BLaER1 (cell line): ENCODE data around the gene OTOS.

ENCODE experiments used
- H3K27ac ChIP-seq: shearing (Covaris generic); formaldehyde crosslinking; 2 replicates; pipeline ENCODE4 v1.8.1; 2022
- H3K27me3 ChIP-seq: shearing (Covaris generic); formaldehyde crosslinking; 2 replicates; pipeline ENCODE4 v1.8.1; 2022
- H3K36me3 ChIP-seq: shearing (Covaris generic); formaldehyde crosslinking; 2 replicates; pipeline ENCODE4 v1.8.1; 2022
- H3K4me1 ChIP-seq: shearing (Covaris generic); formaldehyde crosslinking; 2 replicates; pipeline ENCODE4 v1.8.1; 2022
- H3K4me2 ChIP-seq: shearing (Covaris generic); formaldehyde crosslinking; 2 replicates; pipeline ENCODE4 v1.8.1; 2022
- H3K4me3 ChIP-seq: shearing (Covaris generic); formaldehyde crosslinking; 2 replicates; pipeline ENCODE4 v1.8.1; 2022
- H3K9ac ChIP-seq: shearing (Covaris generic); formaldehyde crosslinking; 2 replicates; pipeline ENCODE4 v1.8.1; 2022
- H3K9me3 ChIP-seq: shearing (Covaris generic); formaldehyde crosslinking; 2 replicates; pipeline ENCODE4 v1.8.1; 2022
- H4K20me1 ChIP-seq: shearing (Covaris generic); formaldehyde crosslinking; 2 replicates; pipeline ENCODE4 v1.8.1; 2022
- Cebpa-rat ChIP-seq: shearing (Covaris generic); IDR thresholded peaks from 2 replicates; pipeline ENCODE4 v1.8.1; 2022

Gene OTOS

GRCh38 chr2:240155048-240155744, 14.7 kb upstream of the OTOS start:
- Histone ChIP-seq H3K27me3 (no peaks in the 10 kb centered on the region), H3K4me1 (no peaks in the 10 kb centered on the region), H3K36me3 (no peaks in the 10 kb centered on the region), H3K9ac (no peak overlapping the region), H4K20me1 (no peaks in the 10 kb centered on the region), H3K9me3 (no peaks in the 10 kb centered on the region), H3K4me3 (no peak overlapping the region), H3K27ac (no peak overlapping the region), H3K4me2 (no peak overlapping the region)
- TF ChIP-seq Cebpa-rat: no peak

- no peaks in the 10 kb centered on the region for H3K36me3 ChIP-seq
- no peak for TF ChIP-seq Cebpa-rat
- no peaks in the 10 kb centered on the region for H3K27me3 ChIP-seq
- H3K4me1 ChIP-seq: no peaks in the 10 kb centered on the region
- no peaks in the 10 kb centered on the region for H4K20me1 ChIP-seq
- no peaks in the 10 kb centered on the region for H3K9me3 ChIP-seq
- H3K9ac ChIP-seq: no peak overlapping the region
- H3K4me2 ChIP-seq: no peak overlapping the region
- H3K4me3 ChIP-seq: no peak overlapping the region
- no peak overlapping the region for H3K27ac ChIP-seq
Measured at GRCh38 chr2:240154606-240155005, 14.1 kb upstream of the OTOS start.

- H3K4me3 ChIP-seq: no peak overlapping the region
- H3K4me2 ChIP-seq: no peak overlapping the region
- no peaks in the 10 kb centered on the region for H4K20me1 ChIP-seq
- no peak overlapping the region for H3K9ac ChIP-seq
- no peak overlapping the region for H3K27ac ChIP-seq
- H3K27me3 ChIP-seq: no peaks in the 10 kb centered on the region
- no peaks in the 10 kb centered on the region for H3K36me3 ChIP-seq
- H3K9me3 ChIP-seq: no peaks in the 10 kb centered on the region
- H3K4me1 ChIP-seq: no peaks in the 10 kb centered on the region
- TF ChIP-seq Cebpa-rat: no peak
Measured at GRCh38 chr2:240153418-240153817, 13.0 kb upstream of the OTOS start.

- no peak overlapping the region for H3K4me2 ChIP-seq
- TF ChIP-seq Cebpa-rat: no peak
- H3K27me3 ChIP-seq: no peaks in the 10 kb centered on the region
- no peak overlapping the region for H3K9ac ChIP-seq
- no peak overlapping the region for H3K4me3 ChIP-seq
- no peaks in the 10 kb centered on the region for H3K4me1 ChIP-seq
- no peaks in the 10 kb centered on the region for H3K36me3 ChIP-seq
- no peaks in the 10 kb centered on the region for H3K9me3 ChIP-seq
- H4K20me1 ChIP-seq: no peaks in the 10 kb centered on the region
- no peak overlapping the region for H3K27ac ChIP-seq
Measured at GRCh38 chr2:240151477-240152031, 11.1 kb upstream of the OTOS start.

- H3K27me3 ChIP-seq: no peaks in the 10 kb centered on the region
Measured at GRCh38 chr2:240149943-240150784, 9.7 kb upstream of the OTOS start.

GRCh38 chr2:240147911-240148587, 7.6 kb upstream of the OTOS start:
- H4K20me1 ChIP-seq: no peaks in the 10 kb centered on the region
- TF ChIP-seq Cebpa-rat: no peak
- no peaks in the 10 kb centered on the region for H3K9me3 ChIP-seq
- no peak overlapping the region for H3K4me3 ChIP-seq
- peaks cover 8% of the 10 kb centered on the region for H3K4me1 ChIP-seq
- H3K27ac ChIP-seq: no peak overlapping the region
- no peak overlapping the region for H3K4me2 ChIP-seq
- H3K36me3 ChIP-seq: no peaks in the 10 kb centered on the region
- no peak overlapping the region for H3K9ac ChIP-seq
- H3K27me3 ChIP-seq: no peaks in the 10 kb centered on the region

More at GRCh38 chr2:240149943-240150784, 9.7 kb upstream of the OTOS start:
- Histone ChIP-seq H3K27ac (no peak overlapping the region), H4K20me1 (no peaks in the 10 kb centered on the region), H3K4me2 (no peak overlapping the region), H3K4me3 (no peak overlapping the region), H3K9me3 (no peaks in the 10 kb centered on the region), H3K9ac (no peak overlapping the region), H3K36me3 (no peaks in the 10 kb centered on the region), H3K4me1 (no peaks in the 10 kb centered on the region)
- TF ChIP-seq Cebpa-rat: no peak

- no peaks in the 10 kb centered on the region for H3K36me3 ChIP-seq
- H3K27me3 ChIP-seq: no peaks in the 10 kb centered on the region
- no peaks in the 10 kb centered on the region for H3K9me3 ChIP-seq
- no peak overlapping the region for H3K4me2 ChIP-seq
- H4K20me1 ChIP-seq: no peaks in the 10 kb centered on the region
- no peak overlapping the region for H3K4me3 ChIP-seq
- H3K4me1 ChIP-seq: peaks cover 8% of the 10 kb centered on the region
- TF ChIP-seq Cebpa-rat: no peak
- no peak overlapping the region for H3K9ac ChIP-seq
- no peak overlapping the region for H3K27ac ChIP-seq
Measured at GRCh38 chr2:240147382-240147781, 6.9 kb upstream of the OTOS start.

- Histone ChIP-seq H4K20me1 (no peaks in the 10 kb centered on the region), H3K27me3 (no peaks in the 10 kb centered on the region), H3K9ac (no peak overlapping the region), H3K27ac (no peak overlapping the region), H3K4me1 (peaks cover 8% of the 10 kb centered on the region), H3K4me3 (no peak overlapping the region), H3K4me2 (no peak overlapping the region), H3K9me3 (no peaks in the 10 kb centered on the region), H3K36me3 (no peaks in the 10 kb centered on the region)
- no peak for TF ChIP-seq Cebpa-rat
Measured at GRCh38 chr2:240146627-240147278, 6.3 kb upstream of the OTOS start.

- no peaks in the 10 kb centered on the region for H3K36me3 ChIP-seq
- H3K27ac ChIP-seq: no peak overlapping the region
- H3K9ac ChIP-seq: no peak overlapping the region
- H3K4me2 ChIP-seq: no peak overlapping the region
- TF ChIP-seq Cebpa-rat: no peak
- H3K4me1 ChIP-seq: peaks cover 8% of the 10 kb centered on the region
- H3K4me3 ChIP-seq: no peak overlapping the region
- no peaks in the 10 kb centered on the region for H4K20me1 ChIP-seq
- H3K9me3 ChIP-seq: no peaks in the 10 kb centered on the region
- no peaks in the 10 kb centered on the region for H3K27me3 ChIP-seq
Measured at GRCh38 chr2:240146141-240146561, 5.7 kb upstream of the OTOS start.
